SU-DHL-6 (cell line): Measurements from ENCODE around the gene GUK1.

Source experiments
- H2AFZ ChIP-seq: fragments of 200-600 bp; sonication (generic); 2 replicates; pipeline ENCODE4 v1.6.1; 2014; ENCODE audit warnings: low read depth, mild to moderate bottlenecking, moderate library complexity, mixed read lengths, antibody characterized with exemption, low read length; ENCODE audit not compliant: severe bottlenecking
- H3F3A ChIP-seq: fragments of 200-600 bp; shearing (Covaris generic); 2 replicates; pipeline ENCODE4 v1.6.0; 2016; ENCODE audit warnings: antibody characterized with exemption, mild to moderate bottlenecking; ENCODE audit not compliant: insufficient read depth
- H3K27ac ChIP-seq: fragments of 200-600 bp; sonication (generic); 2 replicates; pipeline ENCODE4 v1.5.1; 2016; ENCODE audit warnings: low read depth, mild to moderate bottlenecking, low read length, moderate library complexity, mixed read lengths
- H3K27me3 ChIP-seq: fragments of 200-600 bp; sonication (generic), shearing (Covaris generic); 2 replicates; pipeline ENCODE4 v1.6.0; 2014; ENCODE audit warnings: mild to moderate bottlenecking, low read length
- H3K36me3 ChIP-seq: fragments of 200-600 bp; sonication (generic); 2 replicates; pipeline ENCODE4 v1.6.1; 2014; ENCODE audit warnings: mild to moderate bottlenecking, low read length, mixed read lengths
- H3K4me2 ChIP-seq: fragments of 300-600, 200-600 bp; shearing (Covaris generic), sonication (generic); 2 replicates; pipeline ENCODE4 v1.6.0; 2014; ENCODE audit warnings: low read length, low read depth, mild to moderate bottlenecking; ENCODE audit not compliant: poor library complexity, severe bottlenecking
- H3K4me3 ChIP-seq: fragments of 200-600 bp; sonication (generic); 2 replicates; pipeline ENCODE4 v1.5.1; 2014; ENCODE audit warnings: antibody characterized with exemption, low read length, mild to moderate bottlenecking, mixed read lengths; ENCODE audit not compliant: insufficient read depth, poor library complexity, severe bottlenecking
- H3K79me2 ChIP-seq: fragments of 200-600 bp; sonication (generic); 2 replicates; pipeline ENCODE4 v1.6.1; 2014; ENCODE audit warnings: mild to moderate bottlenecking, low read length, moderate library complexity; ENCODE audit not compliant: insufficient read depth
- H3K9ac ChIP-seq: fragments of 200-600 bp; sonication (generic); 2 replicates; pipeline ENCODE4 v1.7.0; 2014; ENCODE audit warnings: mild to moderate bottlenecking, low read length
- H3K9me2 ChIP-seq: fragments of 200-600 bp; sonication (generic); replicated peaks from 2 replicates; pipeline ENCODE4 v1.6.1; 2014; ENCODE audit warnings: low read length; ENCODE audit not compliant: insufficient read depth
- H3K9me3 ChIP-seq: fragments of 200-600 bp; sonication (generic); 2 replicates; pipeline ENCODE4 v1.6.1; 2014; ENCODE audit warnings: low read length, mixed read lengths; ENCODE audit not compliant: insufficient read depth
- H4K20me1 ChIP-seq: fragments of 200-600 bp; sonication (generic); 2 replicates; pipeline ENCODE4 v1.6.1; 2014; ENCODE audit warnings: low read depth, mild to moderate bottlenecking, antibody characterized with exemption, low read length, moderate library complexity, mixed read lengths
- CTCF ChIP-seq: fragments of 200-600 bp; sonication (generic); IDR thresholded peaks from one replicate; pipeline ENCODE4 v1.5.1; 2017; ENCODE audit warnings: antibody characterized with exemption, mild to moderate bottlenecking, low read length, moderate library complexity; ENCODE audit not compliant: insufficient read depth, poor library complexity, severe bottlenecking
- EZH2phosphoT487 ChIP-seq: fragments of 200-600 bp; sonication (generic), shearing (Covaris generic); conservative IDR thresholded peaks from 2 replicates; pipeline ENCODE4 v1.6.1; 2018; ENCODE audit warnings: mild to moderate bottlenecking, antibody characterized with exemption, low read length, moderate library complexity, mixed read lengths

GUK1 gene

GRCh38 chr1:228177183-228177475, 37.0 kb downstream of the GUK1 start:
- no peaks in the 10 kb centered on the region for H3K27me3 ChIP-seq
- no peak overlapping the region for H3K27ac ChIP-seq
- no peaks in the 10 kb centered on the region for H3F3A ChIP-seq
- H3K9me3 ChIP-seq: no peaks in the 10 kb centered on the region
- H3K4me2 ChIP-seq: no peak overlapping the region
- no peaks in the 10 kb centered on the region for H3K79me2 ChIP-seq
- no peak overlapping the region for H3K4me3 ChIP-seq
- no peaks in the 10 kb centered on the region for H3K9me2 ChIP-seq
- TF ChIP-seq EZH2phosphoT487 (no peak), CTCF (no peak)
- no peak overlapping the region for H2AFZ ChIP-seq
- no peaks in the 10 kb centered on the region for H4K20me1 ChIP-seq
- H3K9ac ChIP-seq: no peak overlapping the region
- no peaks in the 10 kb centered on the region for H3K36me3 ChIP-seq

GRCh38 chr1:228177721-228178710, 37.9 kb downstream of the GUK1 start:
- no peak overlapping the region for H2AFZ ChIP-seq
- no peaks in the 10 kb centered on the region for H3K9me3 ChIP-seq
- H3K9ac ChIP-seq: no peak overlapping the region
- TF ChIP-seq EZH2phosphoT487 (no peak), CTCF (no peak)
- H3K9me2 ChIP-seq: no peaks in the 10 kb centered on the region
- no peak overlapping the region for H3K4me3 ChIP-seq
- no peaks in the 10 kb centered on the region for H3K36me3 ChIP-seq
- H3K4me2 ChIP-seq: no peak overlapping the region
- H3K27ac ChIP-seq: no peak overlapping the region
- no peaks in the 10 kb centered on the region for H3K79me2 ChIP-seq
- no peaks in the 10 kb centered on the region for H3F3A ChIP-seq
- H4K20me1 ChIP-seq: no peaks in the 10 kb centered on the region
- no peaks in the 10 kb centered on the region for H3K27me3 ChIP-seq

GRCh38 chr1:228178737-228179684, 38.9 kb downstream of the GUK1 start:
- no peaks in the 10 kb centered on the region for H3F3A ChIP-seq
- no peak overlapping the region for H3K9ac ChIP-seq
- no peak overlapping the region for H3K27ac ChIP-seq
- H3K9me2 ChIP-seq: no peaks in the 10 kb centered on the region
- H3K36me3 ChIP-seq: no peaks in the 10 kb centered on the region
- H3K4me2 ChIP-seq: no peak overlapping the region
- H4K20me1 ChIP-seq: no peaks in the 10 kb centered on the region
- H3K4me3 ChIP-seq: no peak overlapping the region
- no peaks in the 10 kb centered on the region for H3K79me2 ChIP-seq
- H2AFZ ChIP-seq: no peak overlapping the region
- H3K9me3 ChIP-seq: no peaks in the 10 kb centered on the region
- H3K27me3 ChIP-seq: no peaks in the 10 kb centered on the region
- no peak for TF ChIP-seq EZH2phosphoT487
- TF ChIP-seq CTCF: no peak
